ENCODE data around the gene PIAS1. TPM values are rescaled to one million over a fixed set of nuclear protein-coding genes. Genes with fewer than 3 reads are reported as not detected.

PIAS1 gene
- total RNA-seq, 4 donors from 2014 or later = 32.6 to 59.5 (median 55.9) TPM

- no peak for TF ChIP-seq CTCF (IDR thresholded peaks at IDR 0.05)
- TF ChIP-seq POLR2A (IDR thresholded peaks at IDR 0.05) = no peak
These were observed 22.7 kb upstream of the PIAS1 start for GRCh38 chr15:68031404-68031803.

GRCh38 chr15:68032672-68033071, 21.4 kb upstream of the PIAS1 start:
- TF ChIP-seq POLR2A (IDR thresholded peaks at IDR 0.05) (no peak), CTCF (IDR thresholded peaks at IDR 0.05) (no peak)
- no peak for DNase-seq (ENCODE audit: low spot score in 2 of 2)
- intact Hi-C loops (cut with DNase I; ENCODE audit: low total_unique reads) = no loop called here
- no peak overlapping the region for H3K4me3 ChIP-seq (ENCODE audit: low read depth, poor library complexity, severe bottlenecking)
- WGBS, 2 donors = 72 to 82% methylated on average over 1 of the region's 1 CpG

More at GRCh38 chr15:68031404-68031803, 22.7 kb upstream of the PIAS1 start:
- intact Hi-C loops (cut with DNase I; ENCODE audit: low total_unique reads) = no loop called here
- no peak overlapping the region for H3K4me3 ChIP-seq (ENCODE audit: low read depth, poor library complexity, severe bottlenecking)
- 57 to 60% methylated on average over 2 of the region's 2 CpGs for whole genome bisulfite sequencing, 2 donors
- no peak for DNase-seq (ENCODE audit: low spot score in 2 of 2)

- WGBS, 2 donors = 78 to 86% methylated on average over 3 of the region's 3 CpGs
- intact Hi-C loops (cut with DNase I; ENCODE audit: low total_unique reads) = no loop called here
- DNase-seq (ENCODE audit: low spot score in 2 of 2) = no peak
- TF ChIP-seq CTCF (IDR thresholded peaks at IDR 0.05) (no peak), POLR2A (IDR thresholded peaks at IDR 0.05) (no peak)
- H3K4me3 ChIP-seq (ENCODE audit: low read depth, poor library complexity, severe bottlenecking) = no peak overlapping the region
These were observed 20.0 kb upstream of the PIAS1 start for GRCh38 chr15:68034081-68034480.

GRCh38 chr15:68034719-68035293, 19.3 kb upstream of the PIAS1 start:
- intact Hi-C loops (cut with DNase I; ENCODE audit: low total_unique reads) = no loop called here
- 72 to 93% methylated on average over 1 of the region's 1 CpG for WGBS, 2 donors

GRCh38 chr15:68038246-68038645, 15.9 kb upstream of the PIAS1 start:
- intact Hi-C loops (cut with DNase I; ENCODE audit: low total_unique reads) = no loop called here
- H3K4me3 ChIP-seq (ENCODE audit: low read depth, poor library complexity, severe bottlenecking) = no peak overlapping the region
- no peak for DNase-seq (ENCODE audit: low spot score in 2 of 2)
- TF ChIP-seq POLR2A (IDR thresholded peaks at IDR 0.05) (no peak), CTCF (IDR thresholded peaks at IDR 0.05) (no peak)
- WGBS, 2 donors = 82 to 86% methylated on average over 2 of the region's 2 CpGs

More at GRCh38 chr15:68034719-68035293, 19.3 kb upstream of the PIAS1 start:
- H3K4me3 ChIP-seq (ENCODE audit: low read depth, poor library complexity, severe bottlenecking) = no peak overlapping the region
- no peak for DNase-seq (ENCODE audit: low spot score in 2 of 2)
- TF ChIP-seq CTCF (IDR thresholded peaks at IDR 0.05) = no peak
- TF ChIP-seq POLR2A (IDR thresholded peaks at IDR 0.05) = no peak

GRCh38 chr15:68040144-68040543, 14.0 kb upstream of the PIAS1 start:
- no peak overlapping the region for H3K4me3 ChIP-seq (ENCODE audit: low read depth, poor library complexity, severe bottlenecking)
- DNase-seq (ENCODE audit: low spot score in 2 of 2) = no peak
- intact Hi-C loops (cut with DNase I; ENCODE audit: low total_unique reads) = no loop called here
- TF ChIP-seq CTCF (IDR thresholded peaks at IDR 0.05) (no peak), POLR2A (IDR thresholded peaks at IDR 0.05) (no peak)
- WGBS, 2 donors = 88 to 100% methylated on average over 1 of the region's 1 CpG
